Activated naive CD8-positive, alpha-beta T cell treated with anti-CD3 and anti-CD28 coated beads, Interleukin-2, amount 10 ng/mL, durations not matched to agents 7 days and 5 days (primary cell): ENCODE measurements around the gene LAMTOR1. TPM values are rescaled to one million over a fixed set of nuclear protein-coding genes. Genes with fewer than 3 reads are reported as not detected.

Experiments used
- ATAC-seq: fragments of 150-1000 bp; cut with Tn5 transposase; one replicate; pipeline ENCODE4 v1.10.0; 2021; ENCODE audit warnings: low read depth, moderate library complexity
- POLR2A ChIA-PET: fragments of 350-600 bp; sonication (Branson Sonifier 250); formaldehyde crosslinking; loops from one replicate; lab custom pipeline; 2021; ENCODE audit warnings: antibody characterized with exemption; lab: Charles Lee
- DNase-seq: peaks from one replicate; pipeline ENCODE4 v3.0.0; 2021
- H3K27ac Mint-ChIP-seq: one replicate; pipeline ENCODE4 v1.8.0; 2022; ENCODE audit warnings: mild to moderate bottlenecking, mixed read lengths
- H3K27me3 Mint-ChIP-seq: one replicate; pipeline ENCODE4 v1.8.0; 2022; ENCODE audit warnings: mild to moderate bottlenecking, moderate library complexity, mixed read lengths
- H3K36me3 Mint-ChIP-seq: one replicate; pipeline ENCODE4 v1.8.0; 2021; ENCODE audit warnings: mild to moderate bottlenecking, mixed read lengths
- H3K4me1 Mint-ChIP-seq: one replicate; pipeline ENCODE4 v1.8.0; 2021; ENCODE audit warnings: mixed read lengths
- H3K4me3 Mint-ChIP-seq: one replicate; pipeline ENCODE4 v1.8.0; 2022; ENCODE audit warnings: mild to moderate bottlenecking, moderate library complexity, mixed read lengths
- H3K9me3 Mint-ChIP-seq: one replicate; pipeline ENCODE4 v1.8.0; 2021; ENCODE audit warnings: mixed read lengths
- total RNA-seq, 2 experiments: library from RNA; stranded (reverse); gene quantifications; one replicate each; pipeline ENCODE4 v1.2.3, GENCODE V29; 2021

Gene LAMTOR1
- total RNA-seq, 2 experiments from 2014 or later: 65.6 to 70.5 TPM

- ATAC-seq (no peak), DNase-seq (no peak)
- no peak overlapping the region for H3K4me3 Mint-ChIP-seq
- no peaks in the 10 kb centered on the region for H3K27me3 Mint-ChIP-seq
- no peaks in the 10 kb centered on the region for H3K9me3 Mint-ChIP-seq
- peaks cover 6% of the 10 kb centered on the region for H3K36me3 Mint-ChIP-seq
- H3K27ac Mint-ChIP-seq: peak overlapping the region; percentile 46
- peaks cover 26% of the 10 kb centered on the region for H3K4me1 Mint-ChIP-seq
- POLR2A ChIA-PET: interaction anchor here (0.8 to 1.1 kb wide), 3 partner anchors 8 to 87 kb away, joined by 3 to 4 read pairs (median 3); partner anchors contain the start of gene IL18BP
These were observed 17.3 kb downstream of the LAMTOR1 start for GRCh38 chr11:72085621-72086351.

DNA sequence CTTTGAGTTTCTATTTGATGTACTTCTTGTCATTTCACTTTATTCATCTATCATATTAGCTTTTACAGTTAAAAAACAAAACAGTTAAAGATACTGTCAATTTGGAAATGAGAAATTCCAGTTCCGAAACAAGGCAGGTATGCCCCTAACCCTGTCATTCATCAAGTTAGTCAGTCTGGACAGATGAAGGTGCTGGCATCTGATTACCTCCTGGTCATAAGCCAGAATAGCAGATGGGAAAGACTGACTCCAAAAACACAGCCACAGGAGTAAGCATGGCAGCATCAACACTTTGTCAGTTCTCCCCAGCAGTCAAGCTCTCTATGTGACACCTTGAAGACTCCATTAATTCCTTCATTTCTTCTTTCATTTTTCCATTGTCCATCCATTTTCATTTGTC is 18.1 kb downstream of the LAMTOR1 start:
- DNase-seq (no peak), ATAC-seq (no peak)
- Mint-ChIP-seq H3K27me3 (no peaks in the 10 kb centered on the region), H3K9me3 (no peaks in the 10 kb centered on the region), H3K27ac (no peak overlapping the region), H3K4me3 (no peak overlapping the region), H3K36me3 (peaks cover 6% of the 10 kb centered on the region), H3K4me1 (peaks cover 28% of the 10 kb centered on the region)
- POLR2A ChIA-PET: interaction anchor here (0.7 to 1.1 kb wide), 2 partner anchors 8 to 9 kb away, joined by 3 to 4 read pairs; no protein-coding TSS in a partner anchor

GRCh38 chr11:72084076-72084475 is 19.0 kb downstream of the LAMTOR1 start:
- Mint-ChIP-seq H3K27ac (no peak overlapping the region), H3K4me3 (no peak overlapping the region), H3K9me3 (no peaks in the 10 kb centered on the region), H3K36me3 (peaks cover 3% of the 10 kb centered on the region), H3K4me1 (peaks cover 31% of the 10 kb centered on the region), H3K27me3 (no peaks in the 10 kb centered on the region)
- no peak for ATAC-seq
- no peak for DNase-seq
- POLR2A ChIA-PET: no interaction called here

DNA sequence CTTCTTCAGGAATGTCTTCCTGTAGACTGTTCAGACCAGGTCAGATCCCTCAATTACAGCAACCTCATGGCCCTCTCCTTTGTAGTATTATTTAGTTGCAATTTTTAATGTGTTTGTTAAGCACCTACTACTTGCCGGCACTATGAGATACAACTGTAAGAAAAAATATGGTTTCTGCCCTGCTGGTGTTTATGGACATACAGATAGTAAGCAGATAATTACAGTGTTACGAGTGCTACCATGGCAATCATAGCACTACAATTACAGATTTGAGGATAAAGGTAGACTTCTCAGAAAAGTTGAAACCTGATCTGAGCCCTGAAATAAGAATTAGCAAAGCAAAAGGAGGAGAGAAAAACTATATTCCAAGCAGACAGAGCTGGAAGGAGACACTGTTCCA is 19.7 kb downstream of the LAMTOR1 start:
- Mint-ChIP-seq H3K27ac (no peak overlapping the region), H3K36me3 (peaks cover 8% of the 10 kb centered on the region), H3K4me3 (no peak overlapping the region), H3K27me3 (no peaks in the 10 kb centered on the region), H3K4me1 (peaks cover 37% of the 10 kb centered on the region), H3K9me3 (no peaks in the 10 kb centered on the region)
- POLR2A ChIA-PET: no interaction called here
- DNase-seq (no peak), ATAC-seq (no peak)

DNA sequence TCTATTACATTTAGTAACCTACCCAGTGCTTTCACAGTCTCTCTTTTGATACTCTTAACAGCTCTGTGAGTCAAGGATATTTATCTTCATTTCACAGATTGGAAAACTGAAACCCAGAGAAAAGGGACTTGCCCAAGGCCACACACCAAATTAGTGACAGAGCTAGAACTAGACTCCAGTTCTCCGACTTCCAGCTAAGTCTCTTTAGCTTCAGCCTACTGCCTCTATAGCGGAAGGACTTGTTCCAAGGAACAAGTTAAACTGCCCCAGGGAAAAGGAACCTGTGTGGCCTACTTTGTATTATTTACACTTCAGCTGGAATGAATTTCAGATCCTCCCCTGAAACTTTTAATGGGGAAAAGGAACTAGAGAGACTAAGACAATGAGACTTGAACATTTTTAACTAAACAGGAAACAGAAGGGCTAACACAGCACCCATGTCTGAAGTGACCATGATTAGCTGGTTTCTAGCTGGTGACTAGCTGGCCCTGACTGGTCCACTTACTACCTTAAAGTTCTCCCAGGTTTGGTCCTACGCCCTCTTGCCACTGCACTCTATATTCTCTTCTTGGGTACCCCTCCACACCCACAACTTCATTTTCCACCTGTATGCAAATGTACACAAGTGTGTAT is 21.2 kb downstream of the LAMTOR1 start:
- no peaks in the 10 kb centered on the region for H3K27me3 Mint-ChIP-seq
- H3K9me3 Mint-ChIP-seq: no peaks in the 10 kb centered on the region
- DNase-seq (no peak), ATAC-seq (no peak)
- H3K4me1 Mint-ChIP-seq: peaks cover 48% of the 10 kb centered on the region
- POLR2A ChIA-PET: interaction anchor here (0.7 to 1.9 kb wide), 5 partner anchors 9 to 41 kb away, joined by 3 to 10 read pairs (median 3); partner anchors contain the start of gene ANAPC15
- peak overlapping the region; percentile 85 for H3K27ac Mint-ChIP-seq
- H3K36me3 Mint-ChIP-seq: peaks cover 14% of the 10 kb centered on the region
- H3K4me3 Mint-ChIP-seq: peak overlapping the region; percentile 87

- ATAC-seq: no peak
- Mint-ChIP-seq H3K4me3 (peak overlapping the region; percentile 87), H3K27ac (peak overlapping the region; percentile 85), H3K4me1 (peaks cover 51% of the 10 kb centered on the region), H3K9me3 (no peaks in the 10 kb centered on the region), H3K27me3 (no peaks in the 10 kb centered on the region), H3K36me3 (peaks cover 14% of the 10 kb centered on the region)
- no peak for DNase-seq
- POLR2A ChIA-PET: interaction anchor here (0.6 to 1.9 kb wide), 6 partner anchors 9 to 354 kb away, joined by 3 to 10 read pairs (median 3); partner anchors contain the start of gene ANAPC15
These were observed 21.9 kb downstream of the LAMTOR1 start for GRCh38 chr11:72081184-72081644.

GRCh38 chr11:72080326-72081183 is 22.5 kb downstream of the LAMTOR1 start, which contains the start of the genes LRRC51 and NUMA1:
Gene LRRC51, plus strand, starts transcription at chr11:72080850. Its CDS starts 8,234 bp downstream, at chr11:72089084.
Gene NUMA1, minus strand, starts transcription at chr11:72080542. Its CDS starts 44,599 bp downstream, at chr11:72035943.
- peak within 1 kb of the TSS; percentile 85 for H3K27ac Mint-ChIP-seq
- POLR2A ChIA-PET: interaction anchor here (0.6 to 1.6 kb wide), 4 partner anchors 10 to 355 kb away, joined by 3 to 4 read pairs (median 4); partner anchors contain the start of genes RNF121 and XNDC1N
- peak; percentile 96 for ATAC-seq

GRCh38 chr11:72079819-72080325 is 23.2 kb downstream of the LAMTOR1 start:
- no peaks in the 10 kb centered on the region for H3K9me3 Mint-ChIP-seq
- peaks cover 49% of the 10 kb centered on the region for H3K4me1 Mint-ChIP-seq
- DNase-seq (no peak), ATAC-seq (no peak)
- POLR2A ChIA-PET: interaction anchor here (0.9 to 2.7 kb wide), 3 partner anchors 10 to 151 kb away, joined by 4 to 10 read pairs (median 4); partner anchors contain the start of genes ANAPC15, RNF121 and XNDC1N
- no peaks in the 10 kb centered on the region for H3K27me3 Mint-ChIP-seq
- peak overlapping the region; percentile 87 for H3K4me3 Mint-ChIP-seq
- peak overlapping the region; percentile 85 for H3K27ac Mint-ChIP-seq
- H3K36me3 Mint-ChIP-seq: peaks cover 14% of the 10 kb centered on the region

More at GRCh38 chr11:72080326-72081183, 22.5 kb downstream of the LAMTOR1 start, which contains the start of the genes LRRC51 and NUMA1:
- Mint-ChIP-seq H3K4me1 (peaks cover 47% of the 10 kb centered on the region), H3K9me3 (no peaks in the 10 kb centered on the region), H3K36me3 (peaks cover 11% of the 10 kb centered on the region), H3K4me3 (peak within 1 kb of the TSS; percentile 87), H3K27me3 (no peaks in the 10 kb centered on the region)
- DNase-seq: peak; percentile 96

DNA sequence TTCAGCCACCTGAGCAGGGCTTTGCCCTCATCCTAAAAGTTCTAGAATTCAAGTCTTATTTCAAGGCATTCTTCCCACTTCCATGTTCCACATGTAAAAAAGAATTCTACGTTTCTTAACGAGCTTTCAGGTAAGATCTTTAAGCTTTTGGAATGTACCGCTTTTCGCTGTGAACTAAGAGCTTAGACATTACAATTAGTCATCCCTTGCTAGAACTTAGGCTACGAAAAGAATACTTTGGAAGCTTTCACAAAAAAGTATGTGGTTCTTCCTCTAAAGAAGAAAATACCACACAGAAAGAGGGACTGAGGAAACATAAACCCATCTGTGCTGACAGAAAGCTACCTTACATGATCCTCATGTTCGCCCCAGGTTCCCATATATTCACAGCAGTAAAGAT is 24.6 kb downstream of the LAMTOR1 start:
- POLR2A ChIA-PET: interaction anchor here (0.8 to 2.7 kb wide), 5 partner anchors 8 to 39 kb away, joined by 3 to 10 read pairs (median 4); partner anchors contain the start of gene ANAPC15
- no peaks in the 10 kb centered on the region for H3K27me3 Mint-ChIP-seq
- H3K4me3 Mint-ChIP-seq: peak overlapping the region; percentile 87
- H3K9me3 Mint-ChIP-seq: no peaks in the 10 kb centered on the region
- H3K27ac Mint-ChIP-seq: peak overlapping the region; percentile 43
- DNase-seq: no peak
- peaks cover 51% of the 10 kb centered on the region for H3K4me1 Mint-ChIP-seq
- ATAC-seq: no peak
- H3K36me3 Mint-ChIP-seq: peaks cover 17% of the 10 kb centered on the region

GRCh38 chr11:72075756-72076155 is 27.3 kb downstream of the LAMTOR1 start:
- ATAC-seq (no peak), DNase-seq (no peak)
- H3K27ac Mint-ChIP-seq: no peak overlapping the region
- peaks cover 51% of the 10 kb centered on the region for H3K4me1 Mint-ChIP-seq
- H3K27me3 Mint-ChIP-seq: no peaks in the 10 kb centered on the region
- H3K4me3 Mint-ChIP-seq: no peak overlapping the region
- POLR2A ChIA-PET: interaction anchor here (1.2 to 1.3 kb wide), 2 partner anchors 23 to 36 kb away, joined by 3 to 7 read pairs; no protein-coding TSS in a partner anchor
- H3K36me3 Mint-ChIP-seq: peaks cover 23% of the 10 kb centered on the region
- H3K9me3 Mint-ChIP-seq: no peaks in the 10 kb centered on the region

- Mint-ChIP-seq H3K4me1 (peaks cover 55% of the 10 kb centered on the region), H3K36me3 (peaks cover 28% of the 10 kb centered on the region), H3K27ac (no peak overlapping the region), H3K27me3 (no peaks in the 10 kb centered on the region), H3K4me3 (no peak overlapping the region), H3K9me3 (no peaks in the 10 kb centered on the region)
- POLR2A ChIA-PET: interaction anchor here (1.2 to 1.3 kb wide), 2 partner anchors 22 to 35 kb away, joined by 3 to 7 read pairs; no protein-coding TSS in a partner anchor
- DNase-seq: no peak
- no peak for ATAC-seq
These were observed 28.0 kb downstream of the LAMTOR1 start for GRCh38 chr11:72075109-72075508.

DNA sequence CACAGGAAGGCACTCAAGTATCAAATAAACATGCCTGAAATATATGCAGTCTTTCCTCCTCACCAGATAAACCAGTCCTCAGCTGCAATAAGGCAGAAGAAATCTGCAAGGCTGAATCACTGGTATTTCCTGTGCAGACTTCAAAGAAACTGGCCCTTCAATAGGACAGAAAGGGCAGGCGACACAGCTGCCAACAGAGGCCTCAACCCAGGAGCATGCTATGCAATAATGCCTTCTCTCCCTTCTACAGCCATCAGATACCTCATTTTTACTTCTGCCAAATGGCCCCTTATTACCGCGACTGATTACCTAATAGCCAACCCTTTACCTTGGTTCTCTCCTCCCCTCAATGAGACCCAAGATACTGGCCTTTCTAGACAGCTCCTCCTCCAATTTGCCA is 30.7 kb downstream of the LAMTOR1 start:
- no peak overlapping the region for H3K4me3 Mint-ChIP-seq

More for the DNA sequence above, 30.7 kb downstream of the LAMTOR1 start:
- no peaks in the 10 kb centered on the region for H3K9me3 Mint-ChIP-seq
- peaks cover 52% of the 10 kb centered on the region for H3K4me1 Mint-ChIP-seq
- peaks cover 38% of the 10 kb centered on the region for H3K36me3 Mint-ChIP-seq
- DNase-seq (no peak), ATAC-seq (peak; percentile 67)
- peak overlapping the region; percentile 42 for H3K27ac Mint-ChIP-seq
- no peaks in the 10 kb centered on the region for H3K27me3 Mint-ChIP-seq
- POLR2A ChIA-PET: no interaction called here
